Caco-2 (cell line): ENCODE data around the gene MRPL58. TPM values are rescaled to one million over a fixed set of nuclear protein-coding genes. Genes with fewer than 3 reads are reported as not detected.
"Not testable (repeated sequence)": the region's sequence is repeated elsewhere in the genome, so short reads cannot be mapped to it uniquely, and the experiment has no call there.

ENCODE experiments used
- BruUV-seq: library from RNA; stranded (reverse); fragments of 400-500 nt; replicated peaks from 2 replicates; lab custom pipeline; 2021; lab: Mats Ljungman, UMichigan
- CTCF ChIA-PET: fragments of 300-600 bp; sonication (Branson Sonifier 250); formaldehyde crosslinking; loops from one replicate; lab custom pipeline; 2022; ENCODE audit warnings: antibody characterized with exemption; lab: Charles Lee
- POLR2A ChIA-PET: fragments of 300-600 bp; sonication (Branson Sonifier 250); formaldehyde crosslinking; loops from one replicate; lab custom pipeline; 2022; ENCODE audit warnings: antibody characterized with exemption; lab: Charles Lee
- DNase-seq, 2 experiments: peaks; one replicate each; pipeline versions ENCODE4 v3.0.0 to v3.0.0-alpha.2; 2020 to 2022
- H3K27me3 ChIP-seq: replicated peaks from 2 replicates; pipeline ENCODE4 v1.6.0; 2011; ENCODE audit warnings: low read length; ENCODE audit not compliant: control insufficient read depth, insufficient read depth
- H3K36me3 ChIP-seq: 2 replicates; pipeline ENCODE4 v1.5.1; 2011; ENCODE audit warnings: low read length; ENCODE audit not compliant: control insufficient read depth, insufficient read depth
- H3K4me1 ChIP-seq: fragments of 250-450 bp; sonication (Bioruptor Pico); 2 replicates; pipeline ENCODE4 v1.5.1; 2020; ENCODE audit warnings: mild to moderate bottlenecking
- H3K4me3 ChIP-seq: 2 replicates; pipeline ENCODE4 v1.5.1; 2011; ENCODE audit warnings: low read depth, mild to moderate bottlenecking, control low read depth, low read length
- H3K9me3 ChIP-seq: fragments of 250-450 bp; sonication (Bioruptor Pico); 2 replicates; pipeline ENCODE4 v1.5.1; 2020; ENCODE audit warnings: mild to moderate bottlenecking, moderate library complexity
- H3K27ac Mint-ChIP-seq: one replicate; pipeline ENCODE4 v1.8.0; 2022; ENCODE audit warnings: mixed read lengths; ENCODE audit not compliant: unreplicated experiment
- H3K27me3 Mint-ChIP-seq: one replicate; pipeline ENCODE4 v1.8.0; 2022; ENCODE audit warnings: mixed read lengths; ENCODE audit not compliant: insufficient read depth, unreplicated experiment
- H3K36me3 Mint-ChIP-seq: one replicate; pipeline ENCODE4 v1.8.0; 2022; ENCODE audit warnings: mild to moderate bottlenecking, mixed read lengths; ENCODE audit not compliant: insufficient read depth, unreplicated experiment
- H3K4me1 Mint-ChIP-seq: one replicate; pipeline ENCODE4 v1.8.0; 2022; ENCODE audit warnings: low read depth, mixed read lengths; ENCODE audit not compliant: unreplicated experiment
- H3K4me3 Mint-ChIP-seq: one replicate; pipeline ENCODE4 v1.8.0; 2022; ENCODE audit warnings: mild to moderate bottlenecking, moderate library complexity, mixed read lengths; ENCODE audit not compliant: unreplicated experiment
- H3K9me3 Mint-ChIP-seq: one replicate; pipeline ENCODE4 v1.8.0; 2022; ENCODE audit warnings: mixed read lengths; ENCODE audit not compliant: unreplicated experiment
- CTCF ChIP-seq, 2 experiments: fragments of 200-600 bp in 1 of 2; IDR thresholded peaks; 1 replicate in 1 of 2; 2 replicates in 1 of 2; pipeline versions ENCODE4 v1.5.1 to v1.8.0; 2011 to 2022; ENCODE audit warnings: antibody characterized with exemption in 1 of 2, control low read depth in 1 of 2, inconsistent platforms in 1 of 2, low read depth in 1 of 2, low read length in 1 of 2, mild to moderate bottlenecking in 1 of 2, moderate library complexity in 1 of 2; ENCODE audit not compliant: insufficient read depth in 1 of 2, severe bottlenecking in 1 of 2, unreplicated experiment in 1 of 2
- intact Hi-C: fragments of 100-400 bp; cut with micrococcal nuclease; formaldehyde crosslinking; loops from one replicate; pipeline ENCODE4 v1.10.0; 2022; ENCODE audit not compliant: unreplicated experiment
- total RNA-seq: library from RNA; stranded (reverse); gene quantifications from 2 replicates; pipeline ENCODE4 v1.2.3, GENCODE V29; 2022

MRPL58 gene
- total RNA-seq, 1 experiment from 2014 or later = 61.0 TPM

DNA sequence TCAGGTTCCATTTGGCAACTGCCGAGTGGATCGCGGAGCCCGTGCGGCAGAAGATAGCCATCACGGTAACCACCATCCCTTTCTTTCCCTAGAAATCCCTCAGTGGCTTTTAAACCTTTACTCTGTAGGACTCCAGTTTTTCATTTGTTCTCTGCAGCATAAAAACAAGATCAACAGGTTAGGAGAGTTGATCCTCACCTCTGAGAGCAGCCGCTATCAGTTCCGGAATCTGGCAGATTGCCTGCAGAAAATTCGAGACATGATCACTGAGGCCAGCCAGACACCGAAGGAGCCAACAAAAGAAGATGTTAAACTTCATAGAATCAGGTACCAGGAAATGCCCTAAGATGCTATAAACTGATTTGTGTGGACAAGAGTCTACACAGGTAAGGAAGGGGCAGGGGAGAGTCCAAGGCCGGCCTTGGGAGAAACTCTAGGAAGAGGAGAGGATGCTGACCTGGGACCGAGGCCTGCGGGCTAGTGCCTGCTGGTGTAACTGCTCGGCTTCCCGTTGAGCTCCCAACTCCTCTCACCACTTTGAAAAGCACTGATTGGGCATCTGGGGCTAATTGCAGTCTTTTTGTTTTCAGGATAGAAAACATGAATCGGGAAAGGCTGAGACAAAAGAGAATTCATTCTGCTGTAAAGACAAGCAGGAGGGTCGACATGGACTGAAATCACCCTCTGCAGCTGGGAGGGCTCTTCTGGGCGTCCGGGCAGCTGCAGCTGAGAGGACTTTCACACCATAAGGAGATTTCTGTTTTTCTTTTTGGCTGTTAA lies 8.1 kb downstream of the MRPL58 start:
- Mint-ChIP-seq H3K27me3 (no peaks in the 10 kb centered on the region), H3K4me3 (no peak overlapping the region), H3K9me3 (no peaks in the 10 kb centered on the region), H3K27ac (no peak overlapping the region), H3K4me1 (peaks cover 1% of the 10 kb centered on the region), H3K36me3 (peaks cover 36% of the 10 kb centered on the region)
- DNase-seq = no peak
- no peaks in the 10 kb centered on the region for H3K27me3 ChIP-seq
- H3K9me3 ChIP-seq = peaks cover 6% of the 10 kb centered on the region; the same call in 1 of the 2 replicates
- CTCF ChIA-PET = interaction anchor here (1.0 kb wide), 1 partner anchor 125 kb away, joined by 4 read pairs; no protein-coding TSS in a partner anchor
- no peaks in the 10 kb centered on the region for H3K4me1 ChIP-seq
- peaks cover 3% of the 10 kb centered on the region for H3K36me3 ChIP-seq
- H3K4me3 ChIP-seq = no peak overlapping the region
- TF ChIP-seq CTCF (IDR thresholded peaks at IDR 0.05; ENCODE audit: insufficient read depth in 1 of 2, low read depth in 1 of 2, low read length in 1 of 2, severe bottlenecking in 1 of 2, unreplicated experiment in 1 of 2) = no peak
- POLR2A ChIA-PET = no interaction called here
- intact Hi-C loops = no loop called here
- TSS peak; percentile 58 for BruUV-seq

- no peaks in the 10 kb centered on the region for H3K4me1 Mint-ChIP-seq
- H3K4me3 ChIP-seq = no peak overlapping the region
- peaks cover 6% of the 10 kb centered on the region; the same call in 1 of the 2 replicates for H3K9me3 ChIP-seq
- no peaks in the 10 kb centered on the region for H3K27me3 Mint-ChIP-seq
- peaks cover 15% of the 10 kb centered on the region for H3K9me3 Mint-ChIP-seq
- peaks cover 27% of the 10 kb centered on the region for H3K36me3 Mint-ChIP-seq
- H3K36me3 ChIP-seq = peaks cover 3% of the 10 kb centered on the region
- ChIA-PET POLR2A (interaction anchor here (1.2 kb wide), 1 partner anchor 13 kb away, joined by 3 read pairs; the partner anchor contains the start of gene MRPL58), CTCF (interaction anchor here (0.6 to 2.6 kb wide), 4 partner anchors 13 to 64 kb away, joined by 4 to 10 read pairs (median 4); partner anchors contain the start of gene MRPL58)
- H3K27me3 ChIP-seq = no peaks in the 10 kb centered on the region
- no peak overlapping the region for H3K4me3 Mint-ChIP-seq
- intact Hi-C loops = no loop called here
- no peak for DNase-seq
- H3K27ac Mint-ChIP-seq = no peak overlapping the region
- no peaks in the 10 kb centered on the region for H3K4me1 ChIP-seq
- TF ChIP-seq CTCF (IDR thresholded peaks at IDR 0.05; ENCODE audit: insufficient read depth in 1 of 2, low read depth in 1 of 2, low read length in 1 of 2, severe bottlenecking in 1 of 2, unreplicated experiment in 1 of 2) = no peak
- no TSS peak for BruUV-seq
Measured at GRCh38 chr17:75024686-75025397, 12.4 kb downstream of the MRPL58 start.

DNA sequence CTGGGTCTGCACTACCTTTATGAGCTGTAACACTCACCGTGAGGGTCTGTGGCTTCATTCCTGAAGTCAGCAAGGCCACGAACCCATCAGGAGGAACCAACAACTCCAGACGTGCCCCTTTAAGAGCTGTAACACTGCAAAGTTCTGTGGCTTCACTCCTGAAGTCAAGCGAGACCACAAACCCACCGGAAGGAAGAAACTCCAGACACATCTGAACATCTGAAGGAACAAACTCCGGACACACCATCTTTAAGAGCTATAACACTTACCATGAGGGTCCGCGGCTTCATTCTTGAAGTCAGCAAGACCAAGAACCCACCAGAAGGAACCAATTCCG lies 12.9 kb downstream of the MRPL58 start:
- POLR2A ChIA-PET = not testable (repeated sequence)

DNA sequence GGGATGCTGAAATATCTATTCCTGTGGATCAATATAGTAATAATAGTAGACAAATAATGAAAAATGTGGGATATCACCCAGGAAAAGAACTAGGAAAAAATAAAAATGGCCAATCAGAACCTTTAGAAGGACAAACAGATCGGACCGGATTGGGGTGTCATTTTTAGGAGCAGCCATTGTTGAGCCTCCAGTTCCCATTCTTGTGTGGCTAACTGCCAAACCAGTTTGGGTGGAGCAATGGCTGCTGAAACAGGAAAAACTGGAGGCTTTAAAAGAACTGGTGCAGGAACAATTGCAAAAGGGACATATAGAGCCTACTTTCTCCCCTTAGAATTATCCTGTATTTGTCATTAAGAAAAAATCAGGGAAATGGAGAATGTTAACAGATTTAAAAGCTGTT lies 14.2 kb downstream of the MRPL58 start:
- Mint-ChIP-seq H3K9me3 (peaks cover 24% of the 10 kb centered on the region), H3K36me3 (peaks cover 18% of the 10 kb centered on the region)
- POLR2A ChIA-PET, H3K27me3 Mint-ChIP-seq, H3K27ac Mint-ChIP-seq, H3K4me1 ChIP-seq, intact Hi-C loops, H3K4me3 Mint-ChIP-seq, H3K9me3 ChIP-seq, BruUV-seq, H3K36me3 ChIP-seq, H3K27me3 ChIP-seq, DNase-seq, CTCF ChIA-PET, H3K4me3 ChIP-seq, H3K4me1 Mint-ChIP-seq: not testable (repeated sequence)

More for the DNA sequence above, 12.9 kb downstream of the MRPL58 start:
- H3K4me1 Mint-ChIP-seq, H3K4me1 ChIP-seq, H3K36me3 ChIP-seq, H3K9me3 ChIP-seq, H3K27ac Mint-ChIP-seq, DNase-seq, H3K27me3 Mint-ChIP-seq, H3K4me3 Mint-ChIP-seq, H3K27me3 ChIP-seq, intact Hi-C loops, H3K4me3 ChIP-seq: not testable (repeated sequence)
- peaks cover 27% of the 10 kb centered on the region for H3K36me3 Mint-ChIP-seq
- H3K9me3 Mint-ChIP-seq = peaks cover 20% of the 10 kb centered on the region
- BruUV-seq = TSS peak; percentile 19
- CTCF ChIA-PET = interaction anchor here (0.6 to 2.6 kb wide), 2 partner anchors 44 to 64 kb away, joined by 4 to 10 read pairs; no protein-coding TSS in a partner anchor
